ENCODE results near the gene IL11RA.

Gene IL11RA

DNA sequence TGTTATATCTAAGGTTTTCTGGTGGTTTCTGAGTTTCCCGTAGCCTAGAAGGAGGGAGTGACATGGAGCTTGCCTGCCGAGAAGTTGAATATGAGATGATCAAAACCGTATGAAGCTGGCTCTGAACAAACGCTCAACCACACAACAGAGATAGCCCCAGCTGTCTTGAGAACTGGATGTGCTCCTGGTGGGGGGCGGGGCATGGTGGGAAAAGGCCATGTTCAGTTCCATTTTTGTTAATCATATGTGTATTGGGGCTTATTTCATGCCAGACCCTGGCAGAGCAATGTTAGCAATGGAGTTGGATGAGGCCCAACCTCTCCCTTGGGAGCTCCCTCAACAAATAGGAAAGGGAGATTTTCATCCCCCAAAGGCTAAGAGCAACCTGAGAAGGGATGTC lies 34.2 kb downstream of the IL11RA start:
- H3K27ac Mint-ChIP-seq, result no peak overlapping the region
- no peaks in the 10 kb centered on the region for H3K27me3 Mint-ChIP-seq
- peaks cover 11% of the 10 kb centered on the region for H3K4me1 Mint-ChIP-seq
- DNase-seq, result no peak
- no peak for ATAC-seq
- H3K9me3 Mint-ChIP-seq, result no peaks in the 10 kb centered on the region
- no peak overlapping the region for H3K4me3 Mint-ChIP-seq

DNA sequence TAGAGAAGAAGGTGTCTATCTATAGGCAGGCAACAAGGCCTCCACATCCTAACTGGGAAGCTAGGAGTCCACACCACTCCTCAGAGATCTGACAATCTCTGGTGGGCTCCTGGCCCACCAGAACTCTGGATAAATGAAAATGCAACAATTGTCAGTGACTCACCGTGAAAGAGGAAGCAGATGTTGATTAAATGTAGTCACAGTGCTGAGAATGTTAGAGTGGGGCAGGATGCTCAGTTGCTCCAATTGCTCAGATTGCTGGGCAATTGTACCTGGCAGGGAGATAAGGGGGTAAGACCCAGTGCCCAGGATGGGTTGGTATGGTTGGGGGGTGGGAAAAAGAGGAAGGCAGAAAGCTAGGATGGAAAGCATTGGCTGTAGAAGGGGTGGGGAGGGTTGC lies 34.7 kb downstream of the IL11RA start:
- DNase-seq (no peak), ATAC-seq (no peak)
- Mint-ChIP-seq H3K9me3 (no peaks in the 10 kb centered on the region), H3K27me3 (no peaks in the 10 kb centered on the region), H3K4me3 (no peak overlapping the region), H3K27ac (no peak overlapping the region), H3K4me1 (peaks cover 11% of the 10 kb centered on the region)

DNA sequence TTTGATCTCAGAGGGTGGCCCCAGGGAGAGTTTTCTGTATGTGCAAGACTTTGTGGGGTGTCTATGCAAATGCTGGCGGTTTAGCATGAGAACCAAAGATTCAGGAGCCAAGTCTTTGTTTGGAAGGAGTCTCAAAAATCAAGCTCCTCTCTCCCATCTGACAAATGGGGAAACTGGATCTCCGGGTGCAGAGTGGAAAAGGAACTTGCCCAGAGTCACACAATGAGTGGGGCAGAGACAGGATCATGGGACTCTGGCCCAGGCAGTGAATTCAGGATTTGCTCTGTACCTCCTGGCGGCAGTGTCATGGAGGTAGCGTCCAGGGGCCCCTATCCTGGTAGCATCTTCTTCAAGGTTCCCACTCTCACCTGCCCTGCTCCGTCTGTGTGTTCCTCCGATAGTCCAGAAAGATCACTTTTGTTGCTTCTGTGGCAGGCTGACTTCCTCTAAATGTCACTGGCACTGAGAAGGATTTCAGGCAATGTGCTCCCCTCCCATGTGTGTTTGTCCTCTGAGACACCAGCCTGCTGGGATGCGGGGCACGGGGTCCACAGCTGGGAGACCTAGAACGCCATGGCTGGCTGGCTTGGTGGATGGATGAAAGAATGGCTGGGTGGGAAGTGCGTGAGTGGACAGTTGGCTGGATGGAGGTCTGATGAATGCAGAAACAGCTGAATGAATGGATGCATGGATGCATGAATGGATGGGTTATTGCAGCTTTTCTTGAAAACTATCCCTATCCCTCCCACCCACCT lies 35.5 kb downstream of the IL11RA start:
- no peaks in the 10 kb centered on the region for H3K27me3 Mint-ChIP-seq
- H3K4me1 Mint-ChIP-seq, result peaks cover 11% of the 10 kb centered on the region
- no peak for ATAC-seq
- H3K27ac Mint-ChIP-seq, result no peak overlapping the region
- H3K9me3 Mint-ChIP-seq, result no peaks in the 10 kb centered on the region
- H3K4me3 Mint-ChIP-seq, result no peak overlapping the region
- no peak for DNase-seq

DNA sequence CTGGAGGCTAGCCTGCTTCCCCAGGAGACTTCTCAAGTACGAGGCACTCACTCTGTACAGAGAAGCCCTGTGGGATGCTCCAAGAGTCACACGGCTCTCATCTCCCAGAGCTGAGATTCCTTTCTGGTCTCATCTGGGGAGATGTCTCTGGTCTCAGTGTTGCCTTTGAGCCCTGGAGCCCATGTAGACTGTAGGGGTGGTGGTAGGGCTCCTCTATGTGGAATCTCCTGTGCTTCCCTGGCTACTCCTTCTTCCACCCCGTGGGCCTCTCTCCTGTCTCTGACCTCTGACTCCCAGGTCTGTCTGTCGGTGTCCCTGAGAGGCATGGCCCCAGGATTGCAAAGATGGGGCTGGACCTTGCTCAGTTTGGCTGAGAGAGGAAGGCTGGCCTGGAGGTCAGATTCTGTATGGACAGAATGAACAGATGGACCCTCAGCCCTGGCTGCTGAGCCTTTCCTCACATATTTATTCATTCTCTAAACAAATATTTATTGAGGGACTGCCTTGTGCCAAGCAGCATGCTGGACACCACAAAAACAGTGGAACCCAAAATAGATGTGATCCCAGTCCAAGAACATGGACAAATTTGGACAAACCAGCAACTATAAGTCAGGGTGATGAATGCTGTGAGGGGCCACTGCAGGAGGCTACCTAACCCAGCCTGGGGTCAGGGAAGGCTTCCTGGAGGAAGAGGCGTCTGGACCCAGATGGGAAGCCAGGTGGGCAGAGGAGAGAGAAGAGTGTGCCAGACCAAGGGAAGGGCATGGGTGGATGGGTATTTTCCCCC lies 36.5 kb downstream of the IL11RA start:
- H3K27me3 Mint-ChIP-seq, result no peaks in the 10 kb centered on the region
- no peaks in the 10 kb centered on the region for H3K9me3 Mint-ChIP-seq
- no peak overlapping the region for H3K27ac Mint-ChIP-seq
- H3K4me1 Mint-ChIP-seq, result peaks cover 11% of the 10 kb centered on the region
- DNase-seq, result no peak
- H3K4me3 Mint-ChIP-seq, result no peak overlapping the region
- ATAC-seq, result no peak

DNA sequence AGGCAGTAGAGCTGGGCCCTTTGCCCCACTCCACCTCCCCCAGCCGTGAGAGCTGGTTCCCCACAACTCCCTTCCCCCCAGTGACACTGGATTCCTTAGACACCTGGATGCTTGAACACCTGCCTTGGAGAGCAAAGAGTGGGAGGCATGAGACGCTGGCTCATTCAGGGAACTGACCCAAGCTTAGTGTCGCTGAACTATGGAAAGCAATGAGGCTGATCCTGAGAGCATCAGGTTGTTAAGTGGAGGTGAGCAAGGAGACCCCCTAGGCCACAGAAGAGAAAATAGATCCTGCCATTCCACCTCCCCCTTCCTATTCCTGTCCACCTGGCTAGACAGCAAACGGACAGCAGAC lies 37.1 kb downstream of the IL11RA start:
- Mint-ChIP-seq H3K4me3 (no peak overlapping the region), H3K27ac (no peak overlapping the region), H3K4me1 (peaks cover 7% of the 10 kb centered on the region), H3K9me3 (no peaks in the 10 kb centered on the region), H3K27me3 (no peaks in the 10 kb centered on the region)
- DNase-seq, result no peak
- no peak for ATAC-seq

DNA sequence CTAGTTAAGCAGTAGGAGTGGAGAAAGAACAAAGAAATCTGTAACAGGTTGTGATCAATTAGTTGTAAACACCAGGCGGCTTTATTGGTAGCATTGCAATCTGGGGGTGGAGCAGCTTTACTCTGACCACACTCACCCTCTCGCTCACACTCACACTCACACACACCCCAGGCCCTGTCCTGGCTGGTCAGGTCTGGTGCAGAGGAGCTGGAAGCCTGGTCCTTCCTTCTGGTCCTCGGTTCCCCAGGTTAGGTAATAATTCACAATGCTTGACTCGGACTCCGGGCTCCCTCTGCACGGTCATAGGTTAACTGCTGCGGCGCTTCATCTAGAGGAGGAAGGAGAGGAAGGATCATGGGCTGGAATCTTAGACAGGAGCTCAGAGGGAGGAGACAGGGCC lies 37.5 kb downstream of the IL11RA start:
- Mint-ChIP-seq H3K27me3 (no peaks in the 10 kb centered on the region), H3K9me3 (no peaks in the 10 kb centered on the region), H3K4me1 (peaks cover 3% of the 10 kb centered on the region), H3K4me3 (no peak overlapping the region), H3K27ac (no peak overlapping the region)
- no peak for ATAC-seq
- DNase-seq, result no peak

DNA sequence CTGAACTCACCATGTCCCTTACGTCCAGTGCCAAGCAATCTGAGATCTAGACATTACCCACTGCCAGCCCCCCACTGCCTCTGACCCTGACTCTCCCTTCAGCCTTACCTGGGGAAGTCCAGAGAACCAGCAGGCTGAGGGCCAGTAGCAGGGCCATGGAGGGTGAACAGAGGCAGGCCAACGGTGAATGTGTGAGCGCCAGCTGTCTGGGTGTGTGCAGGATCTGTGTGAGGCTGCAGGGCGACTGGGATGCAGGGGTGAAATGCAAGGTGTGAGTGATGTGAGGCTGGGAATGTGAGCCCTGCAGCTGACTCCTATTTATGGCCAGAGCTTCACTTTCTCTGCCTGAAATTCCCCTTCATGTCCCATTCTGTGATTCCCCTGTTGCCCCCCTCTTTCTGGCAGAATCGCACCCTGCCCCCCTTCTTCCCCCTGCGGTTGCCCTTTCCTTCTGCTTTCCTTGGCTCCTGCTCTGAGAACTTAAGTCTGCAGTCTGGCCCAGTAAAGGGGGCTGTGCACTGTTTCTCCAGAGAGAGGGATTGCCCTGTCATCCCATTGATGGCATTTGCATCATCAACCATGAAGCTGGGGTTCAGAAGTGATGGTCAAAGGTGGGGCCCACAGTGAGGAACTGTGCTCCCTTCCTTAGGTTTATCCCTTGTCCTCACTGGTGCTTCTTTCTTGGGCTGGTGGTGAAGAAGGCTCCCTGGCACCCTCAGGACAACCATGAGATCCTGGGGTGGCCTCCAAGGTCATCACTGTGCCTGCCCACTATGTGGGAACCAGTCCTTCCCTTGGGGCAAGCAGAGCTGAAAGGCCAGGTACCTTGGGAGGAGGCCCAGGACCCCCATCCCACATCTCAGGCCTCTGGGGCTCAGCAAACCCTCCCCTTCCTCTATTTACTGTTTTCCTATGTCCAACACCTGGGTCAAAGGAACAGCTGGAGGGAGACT lies 39.3 kb downstream of the IL11RA start, which contains the start of gene CCL19:
Gene CCL19 (minus strand): TSS at position 294 of the 953 bp plus-strand sequence. CDS start 137 bp downstream, at position 157.
- no peak within 1 kb of the TSS for H3K4me3 Mint-ChIP-seq
- H3K4me1 Mint-ChIP-seq, result no peaks in the 10 kb centered on the region
- ATAC-seq (no peak), DNase-seq (no peak)
- no peak within 1 kb of the TSS for H3K27ac Mint-ChIP-seq
- no peaks in the 10 kb centered on the region for H3K27me3 Mint-ChIP-seq
- H3K9me3 Mint-ChIP-seq, result no peaks in the 10 kb centered on the region

DNA sequence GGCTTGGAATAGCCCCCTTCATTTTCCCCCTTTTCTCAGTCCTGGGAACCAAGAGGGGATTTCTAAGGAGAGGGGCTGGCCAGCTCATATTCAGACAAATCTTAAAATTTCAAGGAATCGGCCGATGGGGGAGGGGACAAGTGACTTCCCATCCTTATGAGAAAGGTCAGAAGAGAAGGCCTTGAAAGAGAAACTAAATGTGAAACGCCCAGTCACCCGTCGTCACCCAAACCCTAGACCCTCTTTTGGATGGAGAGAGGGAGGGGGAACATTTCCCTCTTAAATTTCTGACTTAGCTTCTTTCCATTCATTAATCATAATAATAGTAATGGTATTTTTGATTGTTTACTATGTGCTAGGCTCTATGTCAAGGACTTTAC lies 39.9 kb downstream of the IL11RA start:
- Mint-ChIP-seq H3K27ac (no peak overlapping the region), H3K9me3 (no peaks in the 10 kb centered on the region), H3K27me3 (no peaks in the 10 kb centered on the region), H3K4me1 (no peaks in the 10 kb centered on the region), H3K4me3 (no peak overlapping the region)
- DNase-seq (no peak), ATAC-seq (no peak)

DNA sequence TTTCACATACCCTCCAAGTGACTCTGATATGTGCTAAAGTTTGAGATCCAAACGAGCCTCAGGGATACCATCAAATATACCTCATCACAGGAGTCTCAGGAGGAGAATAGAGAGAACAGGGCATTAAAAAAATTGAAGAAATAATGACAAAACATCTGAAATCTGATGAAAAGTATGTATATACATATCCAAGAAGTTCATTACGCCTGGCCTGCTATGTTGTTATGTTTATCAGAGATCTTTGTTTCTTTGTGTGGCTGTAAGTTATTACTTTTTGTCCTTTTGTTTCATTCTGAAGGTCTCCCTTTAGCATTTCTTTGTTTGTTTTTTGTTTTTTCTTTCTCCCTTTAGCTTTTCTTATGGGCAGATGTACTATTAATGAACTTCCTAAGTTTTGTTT lies 41.6 kb downstream of the IL11RA start:
- no peaks in the 10 kb centered on the region for H3K27me3 Mint-ChIP-seq
- no peaks in the 10 kb centered on the region for H3K9me3 Mint-ChIP-seq
- ATAC-seq, result no peak

DNA sequence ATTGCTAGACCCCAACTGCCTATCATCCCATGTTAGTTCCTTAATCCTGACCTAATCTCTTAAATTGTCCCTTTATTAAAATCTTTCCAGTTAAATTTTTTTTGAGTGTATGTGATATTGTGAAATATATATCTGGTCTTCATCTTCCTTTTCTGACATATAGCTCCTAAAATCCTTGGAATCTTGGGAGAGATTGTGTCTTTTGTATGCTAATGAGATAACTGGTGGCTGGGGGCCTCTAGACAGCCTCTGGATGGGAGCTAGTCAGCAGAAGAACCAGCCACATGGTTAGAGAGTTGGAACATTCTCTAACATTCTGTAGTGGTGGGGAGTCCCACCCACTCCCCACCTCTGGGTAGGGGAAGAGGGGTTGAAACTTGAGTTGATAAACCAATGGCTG lies 42.8 kb downstream of the IL11RA start:
- Mint-ChIP-seq H3K27ac (no peak overlapping the region), H3K4me1 (no peaks in the 10 kb centered on the region), H3K27me3 (peaks cover 1% of the 10 kb centered on the region), H3K4me3 (no peak overlapping the region), H3K9me3 (no peaks in the 10 kb centered on the region)
- ATAC-seq, result no peak
- DNase-seq, result no peak

More for the DNA sequence above, 41.6 kb downstream of the IL11RA start:
- Mint-ChIP-seq H3K4me3 (no peak overlapping the region), H3K4me1 (no peaks in the 10 kb centered on the region), H3K27ac (no peak overlapping the region)
- DNase-seq, result no peak

DNA sequence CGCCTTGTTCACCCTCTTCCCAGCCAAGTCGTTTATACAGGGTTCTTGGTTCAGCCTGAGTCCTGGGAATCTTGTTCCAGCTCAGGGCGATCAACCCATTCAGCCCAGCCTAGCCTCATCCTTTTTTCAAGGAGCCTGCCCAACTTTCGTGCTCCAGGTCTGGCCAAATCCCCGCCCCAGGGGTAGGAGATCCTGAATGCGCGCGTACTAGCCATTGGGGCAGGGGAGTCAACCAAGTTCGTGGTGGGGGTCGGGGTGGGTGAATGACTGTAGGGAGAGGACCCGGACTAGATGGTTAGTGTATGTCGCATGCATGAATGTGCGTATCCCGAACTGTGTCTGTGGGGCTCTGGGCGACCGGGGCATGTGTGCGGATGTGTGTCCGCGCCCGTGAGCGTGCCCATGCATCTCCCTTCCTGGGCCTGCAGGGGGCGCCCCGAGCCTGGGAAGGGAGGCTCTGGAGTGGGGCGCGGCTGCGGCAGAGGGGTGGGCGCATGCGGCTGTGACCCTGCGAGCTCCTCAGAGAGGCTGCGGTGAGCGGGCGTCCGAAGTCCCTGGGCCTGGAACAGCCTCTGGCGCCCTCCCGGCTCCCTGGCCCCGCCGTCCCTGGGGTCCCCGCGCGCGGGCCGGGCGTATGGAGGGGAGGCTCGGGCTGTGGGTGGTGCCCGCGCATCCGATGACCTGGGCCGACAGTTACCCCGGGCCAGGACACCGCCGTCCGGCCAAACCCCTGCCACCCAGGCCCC lies 49.2 kb downstream of the IL11RA start:
- peak; percentile 90 for ATAC-seq
- Mint-ChIP-seq H3K27ac (no peak overlapping the region), H3K4me1 (peaks cover 6% of the 10 kb centered on the region)

DNA sequence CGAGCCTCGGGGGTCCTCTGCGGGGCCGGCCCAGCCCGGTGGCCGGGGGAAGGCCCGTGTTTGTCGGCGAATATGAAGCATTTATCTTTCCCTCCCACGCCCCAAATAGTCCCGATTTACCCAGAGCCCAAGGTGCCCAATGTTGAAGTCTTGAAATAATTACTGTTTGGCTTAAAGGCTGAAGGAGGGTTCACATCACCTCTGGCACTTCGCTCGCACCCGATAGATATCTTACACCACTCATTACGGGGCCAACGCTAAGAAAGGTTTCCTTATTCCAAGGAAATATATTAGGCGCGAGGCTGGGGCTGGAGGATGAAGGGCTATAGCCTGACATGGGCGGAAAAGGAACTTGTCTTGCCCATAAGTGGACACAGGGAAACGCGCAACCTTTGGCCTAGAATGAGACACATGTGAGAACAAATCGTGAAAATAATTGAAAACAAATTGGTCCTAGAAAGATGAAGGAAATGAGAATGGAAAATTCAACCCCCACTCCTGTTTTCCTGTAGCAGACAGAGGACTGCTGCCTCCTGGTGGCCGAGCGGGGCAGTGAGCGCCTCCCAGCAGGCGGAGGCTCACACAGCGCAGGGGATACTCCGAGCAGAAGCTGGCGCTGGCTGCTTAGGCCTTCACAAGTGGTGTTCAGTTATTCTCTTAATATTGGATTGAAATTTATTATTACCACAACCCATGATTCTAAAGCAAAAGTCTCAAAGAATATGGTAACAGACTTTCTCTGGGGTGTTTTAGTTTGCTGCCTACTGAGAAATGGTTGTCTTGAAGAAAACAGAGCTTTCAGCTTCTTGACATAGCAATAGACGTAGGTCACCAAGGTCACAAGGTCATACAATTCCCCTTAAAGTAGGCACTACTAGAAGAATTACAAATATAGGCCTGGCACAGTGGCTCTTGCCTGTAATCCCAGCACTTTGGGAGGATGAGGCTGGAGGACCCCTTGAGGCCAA lies 50.1 kb downstream of the IL11RA start:
- ATAC-seq (peak; percentile 81), DNase-seq (peak; percentile 75 to 77)
- Mint-ChIP-seq H3K4me3 (peak overlapping the region; percentile 68 to 84), H3K27ac (peak overlapping the region in 1 of 2 donors; percentile 75), H3K4me1 (peaks cover 6% of the 10 kb centered on the region), H3K27me3 (peaks cover 13% of the 10 kb centered on the region), H3K9me3 (no peaks in the 10 kb centered on the region)

More for the DNA sequence above, 49.2 kb downstream of the IL11RA start:
- H3K27me3 Mint-ChIP-seq, result peaks cover 13% of the 10 kb centered on the region
- no peaks in the 10 kb centered on the region for H3K9me3 Mint-ChIP-seq
- DNase-seq, result peak; percentile 82 to 83
- H3K4me3 Mint-ChIP-seq, result peak overlapping the region; percentile 68 to 84

DNA sequence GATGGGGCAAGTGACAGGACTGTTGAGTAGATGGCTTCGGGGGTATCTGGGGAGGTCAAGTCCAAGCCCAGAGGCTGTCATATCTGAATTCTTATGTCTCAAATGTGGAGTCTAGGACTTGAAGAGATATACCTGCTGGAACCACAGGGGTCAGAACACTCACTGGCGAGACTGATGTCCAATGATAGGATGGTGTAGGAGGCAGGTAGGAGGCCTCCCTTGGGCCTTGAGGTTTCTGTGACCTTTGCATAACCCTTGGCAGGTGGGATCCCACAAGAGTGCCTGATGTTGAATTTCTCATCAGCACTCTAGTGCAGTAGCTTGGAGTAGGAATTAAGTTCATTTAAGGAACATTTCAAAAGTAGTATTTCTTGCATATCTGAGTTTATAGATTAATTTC lies 55.1 kb downstream of the IL11RA start:
- no peaks in the 10 kb centered on the region for H3K9me3 Mint-ChIP-seq
- H3K4me3 Mint-ChIP-seq, result no peak overlapping the region
- no peak for ATAC-seq
- H3K27ac Mint-ChIP-seq, result no peak overlapping the region
- peaks cover 2% of the 10 kb centered on the region for H3K4me1 Mint-ChIP-seq
- DNase-seq, result no peak
- H3K27me3 Mint-ChIP-seq, result no peaks in the 10 kb centered on the region
